HTERT RPE-1 (cell line): ENCODE measurements around the gene TRERF1.

Experiments
- in situ Hi-C: fragments of 300-500 bp; cut with MboI; formaldehyde crosslinking; loops from 4 replicates; pipeline ENCODE4 v1.14.3; 2020; ENCODE audit warnings: low sequenced_read_pairs

TRERF1 gene

DNA sequence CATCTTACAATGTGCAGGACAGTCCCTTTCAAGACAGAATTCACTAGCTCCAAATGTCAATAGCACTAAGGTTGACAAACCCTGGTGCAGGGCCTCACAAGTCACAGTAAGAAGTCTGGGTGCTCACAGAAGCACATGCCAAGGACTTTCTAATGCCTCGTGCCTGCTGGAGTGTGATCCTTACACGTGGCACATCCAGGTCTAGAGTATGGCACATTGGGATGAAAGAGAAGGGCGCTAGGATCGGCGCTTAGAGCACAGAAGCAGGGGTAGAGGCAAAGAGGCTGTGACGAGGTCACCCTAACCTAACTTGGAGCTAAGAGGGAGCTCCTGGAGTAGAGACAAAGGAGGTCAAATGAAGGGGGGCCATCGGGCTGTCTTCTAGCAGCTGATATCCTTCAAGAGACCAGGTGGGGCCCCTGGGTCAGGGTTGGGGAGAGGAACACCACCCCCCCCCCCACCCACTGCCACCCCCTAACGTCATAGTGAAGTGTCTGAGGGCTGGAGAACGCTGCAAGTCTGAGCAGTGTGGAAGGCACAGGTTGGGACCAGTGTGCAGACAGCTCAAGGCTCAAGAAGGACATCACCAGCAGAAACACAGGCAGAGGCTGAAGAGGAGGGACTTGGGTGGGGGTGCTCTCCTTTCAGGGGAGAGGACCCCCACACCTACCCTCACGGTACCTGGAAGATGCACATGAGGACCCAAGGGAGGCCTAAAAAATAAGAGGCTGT is 136.3 kb downstream of the TRERF1 start:
- in situ Hi-C loops, result no loop called here

DNA sequence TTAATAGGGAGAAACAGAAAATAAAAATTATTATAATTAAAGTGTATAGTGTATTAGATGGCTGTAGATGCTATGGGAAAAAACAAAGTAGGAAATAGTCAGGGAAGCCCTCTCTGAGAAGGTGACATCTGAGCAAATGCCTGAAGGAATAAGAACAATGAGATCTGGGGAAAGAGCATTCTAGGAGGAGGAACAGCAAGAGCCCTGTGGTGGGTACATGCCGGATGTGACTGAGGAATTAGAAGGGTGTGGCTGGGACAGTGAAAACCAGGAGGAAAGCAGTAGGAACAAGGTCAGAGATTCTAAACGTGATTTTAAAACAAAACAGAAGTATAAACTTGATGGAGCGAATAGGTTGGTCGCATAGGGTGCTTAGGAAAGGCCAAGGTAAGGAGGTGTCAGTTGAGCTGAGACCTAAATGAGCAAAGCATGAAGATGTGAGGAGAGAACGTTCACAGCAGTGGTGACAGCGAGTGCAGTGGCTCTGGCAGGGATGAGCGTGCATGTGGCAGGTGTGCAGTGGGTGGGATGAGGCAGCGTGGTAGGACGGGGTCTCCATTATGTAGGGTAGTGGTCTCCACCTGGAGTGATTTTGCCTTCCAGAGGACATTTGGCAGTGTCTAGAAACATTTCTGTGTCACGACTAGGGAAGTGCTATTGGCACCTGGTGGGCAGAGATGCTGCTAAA is 137.0 kb downstream of the TRERF1 start:
- in situ Hi-C loops, result no loop called here

DNA sequence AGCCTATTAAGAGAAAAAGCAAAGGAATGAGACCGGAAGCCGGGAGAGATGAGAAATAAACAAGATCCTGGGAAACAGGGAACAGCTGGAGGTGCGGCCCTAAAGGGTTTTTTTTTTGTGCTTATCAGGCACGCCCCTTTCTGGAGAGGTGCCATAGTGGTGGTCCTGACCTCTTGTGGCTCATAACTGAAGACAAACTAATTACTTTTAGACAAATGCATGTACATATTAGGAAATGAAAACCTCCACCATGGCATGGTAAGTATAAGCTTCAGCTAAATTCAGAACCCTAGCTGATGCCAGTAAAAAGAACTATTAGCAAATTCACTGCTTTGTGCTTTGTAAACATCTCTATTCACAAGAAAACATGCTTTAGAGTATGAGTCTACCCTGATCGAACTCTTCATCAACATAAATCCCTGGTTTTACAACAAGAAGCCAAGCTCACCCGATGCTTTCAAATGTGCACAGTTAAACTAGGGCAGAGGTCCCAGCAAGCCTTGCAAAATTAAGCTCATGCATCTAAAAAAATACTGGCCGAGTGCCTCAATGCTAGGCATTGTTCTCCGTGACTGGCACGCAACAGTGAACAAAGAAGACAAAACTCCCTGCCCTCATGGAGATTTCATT is 137.7 kb downstream of the TRERF1 start:
- in situ Hi-C loops, result no loop called here

DNA sequence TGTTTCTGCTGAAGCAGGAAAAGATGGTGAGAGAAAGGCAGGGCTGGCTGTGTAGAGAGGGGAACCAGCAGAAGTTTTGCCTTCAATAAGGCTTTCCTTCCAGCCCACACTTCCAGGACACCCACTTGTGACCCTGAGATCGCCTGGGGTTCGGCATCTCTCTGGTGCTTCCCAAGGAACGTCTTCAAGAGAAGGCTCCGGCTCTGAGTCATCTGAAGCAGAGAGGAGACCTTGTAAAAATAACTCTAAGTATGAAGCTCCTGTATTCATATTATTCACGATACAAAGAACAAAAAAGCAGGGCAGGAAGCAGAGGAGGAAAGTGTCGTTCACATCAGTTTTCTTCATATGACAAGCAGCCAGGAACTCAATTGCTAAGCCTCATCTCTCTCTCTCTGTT is 138.7 kb downstream of the TRERF1 start:
- in situ Hi-C loops, result no loop called here

DNA sequence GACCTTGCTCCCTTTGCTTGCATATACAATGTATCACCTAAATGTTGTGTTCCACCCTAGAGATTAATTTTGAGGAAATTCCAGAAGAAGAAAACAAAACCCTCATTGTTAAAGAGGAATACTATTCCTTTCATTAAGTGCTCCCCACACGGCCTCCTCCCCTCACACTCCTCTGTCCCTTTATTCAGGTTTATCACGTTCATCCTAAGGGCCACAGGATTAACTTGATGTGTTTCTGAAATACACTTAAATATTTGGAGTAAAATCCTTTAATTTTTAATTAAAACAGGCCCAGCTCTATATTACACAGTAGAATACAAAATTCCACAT is 144.6 kb downstream of the TRERF1 start:
- in situ Hi-C loops, result no loop called here

DNA sequence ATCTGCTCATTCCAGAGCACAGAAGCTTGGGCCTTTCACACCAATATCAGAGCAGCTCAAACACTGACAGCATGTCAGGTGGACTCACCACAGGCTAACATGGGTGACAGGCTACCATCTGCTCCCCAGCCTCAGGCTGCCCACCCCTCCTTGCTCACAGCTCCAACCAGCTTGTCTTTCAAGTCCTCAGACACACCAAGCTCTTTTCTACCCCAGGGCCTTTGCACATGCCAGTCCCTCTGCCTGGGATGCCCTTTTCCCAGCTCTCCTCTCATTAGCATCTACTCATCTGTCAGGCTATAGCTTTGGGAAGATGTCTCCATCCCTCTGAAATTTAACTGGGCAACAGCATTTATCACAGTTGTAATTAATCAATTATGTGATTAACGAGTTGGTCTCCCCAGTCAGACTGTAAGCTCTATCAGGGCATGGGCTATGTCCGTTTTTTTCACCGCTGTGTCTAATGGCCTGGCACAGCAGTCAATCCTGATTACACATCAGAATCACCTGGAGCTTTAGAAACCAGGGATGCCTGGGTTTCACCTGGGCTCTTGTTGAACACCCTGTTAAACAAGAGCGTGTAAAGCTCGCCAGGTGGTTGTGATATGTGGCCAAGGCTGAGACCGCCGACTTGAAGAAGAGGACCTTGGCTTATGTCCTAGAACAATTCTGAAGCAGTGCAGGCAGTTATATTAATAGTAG is 145.1 kb downstream of the TRERF1 start:
- in situ Hi-C loops, result no loop called here

DNA sequence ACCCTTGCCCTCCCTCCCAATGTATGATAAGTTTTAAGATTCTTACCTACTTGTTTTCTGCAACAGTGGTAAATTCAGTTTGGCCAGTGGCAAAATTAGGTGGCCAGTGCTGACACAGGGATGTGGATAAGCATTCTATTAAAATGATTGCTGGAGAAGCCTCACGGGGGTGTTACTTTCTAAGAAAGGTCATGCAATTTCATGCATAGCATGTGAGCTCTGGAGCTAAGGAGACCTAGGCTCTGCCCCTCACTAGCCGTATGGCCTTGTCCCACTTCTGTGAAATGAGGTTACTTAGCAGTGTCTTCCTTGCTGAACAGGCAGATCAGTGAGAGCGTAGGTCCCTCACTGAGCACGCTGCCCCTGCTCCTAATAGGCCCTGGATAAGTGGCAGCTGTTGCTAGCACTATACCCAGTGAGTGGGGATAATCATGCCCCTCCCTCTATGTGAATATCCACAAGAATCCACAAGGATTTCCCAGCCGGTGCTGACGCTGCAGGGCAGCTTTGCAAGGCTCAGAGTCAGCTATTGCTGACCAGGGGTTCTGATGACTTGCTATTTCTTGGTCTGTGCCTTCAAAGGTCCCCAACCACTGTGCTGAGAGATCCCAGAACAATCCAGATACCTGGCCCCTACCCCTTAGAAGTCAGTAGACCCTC is 147.5 kb downstream of the TRERF1 start:
- in situ Hi-C loops, result no loop called here

DNA sequence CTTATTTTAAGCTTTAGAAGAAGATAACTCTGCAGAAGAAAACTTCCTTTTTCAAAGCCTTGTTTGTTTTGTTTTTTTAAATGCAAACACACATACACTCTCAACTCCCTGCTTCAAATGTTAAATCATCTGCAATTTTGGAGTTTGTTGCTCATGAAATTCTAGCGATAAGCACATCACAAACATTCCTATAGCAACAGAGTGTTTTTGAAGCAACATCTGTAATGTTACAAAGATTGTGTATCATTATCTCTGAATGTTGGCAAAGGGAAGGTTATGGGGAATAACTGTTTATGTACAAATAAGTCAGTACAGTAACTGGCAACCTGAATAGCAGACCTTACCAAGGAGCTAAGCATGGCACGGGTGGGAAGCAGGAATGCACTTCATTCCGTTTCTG is 149.3 kb downstream of the TRERF1 start:
- in situ Hi-C loops, result no loop called here

DNA sequence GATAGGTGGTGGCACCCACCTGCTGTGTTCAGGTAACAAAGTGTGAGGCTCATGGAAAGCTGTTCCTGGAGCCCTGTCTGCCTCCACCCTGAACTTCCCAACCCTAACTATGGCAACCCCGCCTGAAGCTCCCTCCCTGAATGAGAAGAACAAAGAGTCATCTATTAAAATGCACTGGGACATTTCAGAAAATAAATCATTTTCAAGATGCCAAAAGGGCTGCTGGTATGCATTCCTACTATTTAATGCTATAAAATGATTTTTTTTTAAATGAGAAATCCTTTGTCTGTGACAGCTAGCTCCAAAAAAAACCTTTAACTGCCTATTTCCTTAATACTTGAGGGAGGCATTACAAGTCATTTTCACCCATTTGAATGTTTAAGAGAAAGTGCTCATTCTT is 149.7 kb downstream of the TRERF1 start:
- in situ Hi-C loops, result no loop called here

DNA sequence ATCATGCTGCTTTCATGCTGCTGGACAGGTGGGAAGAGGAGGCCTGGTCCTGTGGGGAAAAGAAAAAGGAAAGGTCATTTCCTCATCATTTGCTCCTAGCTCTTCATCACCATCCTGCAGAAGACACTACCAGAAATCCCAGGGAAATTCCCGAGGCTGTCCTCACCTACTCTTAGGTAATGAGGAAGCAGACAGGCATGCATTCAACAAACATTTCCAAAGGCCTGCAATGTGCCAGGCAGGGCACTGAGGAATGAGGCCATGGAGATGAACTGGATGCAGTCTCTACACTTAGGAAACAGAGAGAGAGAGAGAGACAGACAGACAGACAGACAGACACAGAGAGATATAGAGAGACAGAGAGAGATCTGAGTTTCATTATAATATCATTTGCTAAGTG is 151.0 kb downstream of the TRERF1 start:
- in situ Hi-C loops, result no loop called here

DNA sequence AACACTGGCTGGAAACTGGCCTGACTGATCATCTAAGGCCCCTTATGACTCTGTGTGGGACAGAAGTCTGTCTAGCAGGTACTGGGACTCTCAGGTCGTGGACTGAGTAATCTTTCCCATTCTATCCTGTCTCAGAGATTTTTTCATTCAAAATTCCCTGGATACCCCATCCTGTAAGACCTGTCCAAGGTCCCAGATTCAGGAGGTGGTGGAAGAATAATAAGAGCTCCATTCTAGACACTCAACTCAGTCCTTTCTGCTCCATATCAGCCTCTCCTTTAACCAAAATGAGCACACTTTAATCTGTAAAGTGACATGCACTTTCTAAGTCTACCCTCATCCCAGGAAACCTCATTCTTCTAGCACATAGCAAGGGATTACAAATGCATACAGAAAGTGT is 151.5 kb downstream of the TRERF1 start:
- in situ Hi-C loops, result no loop called here

DNA sequence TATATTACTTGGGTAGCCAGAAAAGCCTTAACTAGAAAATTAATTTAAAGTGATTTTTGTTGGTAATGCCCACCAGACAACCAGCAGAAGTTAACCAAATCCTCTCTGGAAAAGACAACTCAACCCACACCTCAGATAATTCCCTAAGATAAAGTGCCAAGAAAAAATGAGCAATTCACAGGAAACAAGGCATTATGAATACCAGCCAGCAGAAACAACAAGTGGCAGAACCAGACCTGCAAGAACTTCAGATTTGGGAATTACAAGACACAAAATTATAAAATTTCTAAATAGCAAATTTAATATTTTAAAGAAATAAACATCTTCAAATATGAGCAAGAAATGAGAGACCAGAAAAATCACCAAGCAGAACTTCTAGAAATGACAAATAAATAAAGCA is 154.1 kb downstream of the TRERF1 start:
- in situ Hi-C loops, result no loop called here

DNA sequence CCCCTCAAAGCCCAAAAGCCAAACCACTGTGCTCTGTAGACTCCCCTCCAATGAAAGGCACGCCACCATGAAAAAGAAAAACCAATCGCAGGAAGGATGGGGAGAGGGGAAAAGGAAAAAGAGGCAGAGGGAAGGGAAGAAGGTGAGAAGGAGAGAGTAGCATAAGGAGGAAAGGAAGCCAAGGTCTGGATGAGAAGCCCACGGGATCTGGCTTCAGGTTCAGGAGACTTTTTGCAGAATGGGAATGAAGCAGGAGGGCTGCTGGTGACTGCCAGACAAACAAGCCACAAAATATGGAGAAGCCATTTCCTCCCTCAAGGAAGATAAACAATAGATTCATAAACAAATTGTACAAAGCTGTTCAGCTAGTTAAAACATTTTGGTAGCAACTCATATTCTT is 155.1 kb downstream of the TRERF1 start:
- in situ Hi-C loops, result no loop called here

DNA sequence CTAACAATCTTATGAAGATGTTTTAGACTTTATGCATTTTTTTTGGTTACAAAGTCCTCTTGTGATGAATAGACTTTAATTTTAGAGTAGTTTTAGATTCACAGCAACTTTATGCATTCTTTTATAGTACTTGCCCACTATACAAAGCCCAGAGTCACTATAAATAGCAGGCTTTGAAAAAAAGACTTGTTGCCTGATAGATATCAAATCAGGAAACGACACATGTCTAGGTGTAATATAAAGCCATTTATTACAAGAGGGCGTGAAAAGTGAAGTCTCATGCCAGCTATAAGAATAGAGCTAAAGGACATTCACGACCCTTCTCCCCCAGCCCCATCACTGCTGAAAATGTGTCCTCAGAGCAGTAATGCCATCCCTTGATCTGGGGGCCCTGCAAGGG is 156.0 kb downstream of the TRERF1 start:
- in situ Hi-C loops, result no loop called here

DNA sequence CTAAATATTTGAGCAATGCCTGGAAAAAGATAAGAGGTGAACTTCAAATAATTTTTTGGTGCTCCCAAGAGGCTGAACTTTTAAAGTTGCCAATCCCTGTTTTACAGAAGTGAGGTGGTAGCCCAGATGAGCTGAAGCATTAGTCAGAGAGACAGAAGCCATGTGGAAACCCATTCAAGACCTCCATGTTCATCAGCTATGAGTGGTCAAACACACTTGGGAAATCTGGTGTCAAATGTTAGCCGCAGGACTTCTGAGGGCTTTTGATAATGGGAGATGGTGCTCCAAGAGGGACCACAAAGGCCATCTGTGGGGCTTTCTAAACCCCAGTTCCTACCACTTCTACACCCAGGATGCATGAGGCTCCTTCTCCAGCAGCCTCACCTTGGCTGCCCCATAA is 156.5 kb downstream of the TRERF1 start:
- in situ Hi-C loops, result no loop called here

DNA sequence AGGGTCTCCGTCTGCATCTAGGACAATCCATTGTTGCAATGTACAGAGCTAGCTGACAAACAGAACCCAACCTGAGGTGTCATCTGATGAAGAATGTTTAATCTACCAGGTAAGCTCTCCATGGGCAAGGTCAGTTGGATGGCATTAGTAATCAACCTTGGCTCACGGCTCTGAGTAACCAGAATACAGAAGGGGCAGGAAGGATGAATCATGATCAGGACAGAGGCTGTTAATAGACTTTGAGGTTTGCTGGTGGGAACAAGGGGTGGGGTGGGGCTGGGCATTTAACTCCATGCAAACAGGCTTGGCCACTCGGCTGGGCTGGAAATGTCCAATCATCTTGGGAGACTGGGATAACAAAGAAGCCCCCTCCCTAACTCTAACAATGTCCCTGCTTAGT is 157.0 kb downstream of the TRERF1 start:
- in situ Hi-C loops, result no loop called here

DNA sequence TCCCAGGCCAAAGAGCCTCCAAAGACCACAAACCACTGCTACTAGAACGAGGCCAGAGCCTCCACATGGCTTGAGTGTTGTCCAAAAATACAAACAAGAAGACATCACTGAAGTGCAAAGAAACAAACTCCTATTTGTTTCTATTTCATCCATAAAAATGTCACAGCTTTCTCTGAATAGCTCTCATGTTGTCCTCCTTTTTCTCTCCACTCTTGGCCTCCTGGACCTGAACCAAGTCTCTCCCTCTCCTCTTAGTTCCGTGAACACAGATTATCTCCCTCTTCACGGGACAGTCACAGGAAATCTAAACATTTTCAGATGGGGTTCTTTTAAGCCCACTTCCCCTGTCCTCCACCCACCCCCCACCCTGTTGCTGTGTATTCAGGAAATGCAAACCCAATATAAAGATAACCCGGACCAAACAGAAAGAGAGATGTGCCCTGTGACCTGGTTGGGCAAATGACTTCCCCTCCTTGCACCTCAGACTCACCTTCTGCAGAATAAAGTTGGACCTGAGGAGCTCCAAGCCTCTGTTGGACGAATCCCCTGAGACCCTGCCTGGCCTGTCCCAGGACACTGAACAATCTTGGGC is 158.2 kb downstream of the TRERF1 start:
- in situ Hi-C loops, result no loop called here

DNA sequence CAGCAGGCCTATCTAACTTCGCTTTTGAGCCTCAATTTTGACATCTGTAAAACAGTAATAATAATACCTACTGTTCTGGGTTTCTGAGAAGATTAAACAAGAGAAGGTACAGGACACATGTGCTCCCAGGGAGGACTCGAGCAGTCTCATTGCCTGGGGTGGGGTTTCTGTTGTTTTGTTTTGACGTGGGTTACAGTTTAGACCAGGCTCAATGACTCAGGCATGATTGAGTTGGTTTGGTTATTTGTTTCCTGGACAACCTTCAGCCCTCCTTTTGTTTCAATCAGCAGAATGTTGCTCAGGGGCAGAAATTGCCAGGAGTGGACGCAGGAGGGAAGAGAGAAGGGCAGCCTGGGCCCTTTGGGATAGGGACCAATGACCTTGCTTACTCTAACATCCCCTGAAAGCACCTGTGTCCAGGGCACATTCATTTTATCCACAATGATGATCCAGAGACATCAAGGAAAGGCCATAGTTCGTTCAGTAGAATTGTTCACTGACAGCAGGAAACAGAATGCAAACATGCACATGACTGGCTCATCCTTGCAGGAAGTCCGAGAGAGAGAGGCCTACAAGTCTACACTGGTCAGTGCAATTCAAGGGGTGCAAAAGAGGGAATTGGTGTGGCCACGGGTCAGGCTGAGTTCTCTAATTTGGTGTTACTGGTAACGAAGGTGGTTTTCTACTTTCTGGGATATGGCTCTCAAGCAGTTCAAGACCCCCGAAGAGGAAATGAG is 159.6 kb downstream of the TRERF1 start:
- in situ Hi-C loops, result no loop called here

DNA sequence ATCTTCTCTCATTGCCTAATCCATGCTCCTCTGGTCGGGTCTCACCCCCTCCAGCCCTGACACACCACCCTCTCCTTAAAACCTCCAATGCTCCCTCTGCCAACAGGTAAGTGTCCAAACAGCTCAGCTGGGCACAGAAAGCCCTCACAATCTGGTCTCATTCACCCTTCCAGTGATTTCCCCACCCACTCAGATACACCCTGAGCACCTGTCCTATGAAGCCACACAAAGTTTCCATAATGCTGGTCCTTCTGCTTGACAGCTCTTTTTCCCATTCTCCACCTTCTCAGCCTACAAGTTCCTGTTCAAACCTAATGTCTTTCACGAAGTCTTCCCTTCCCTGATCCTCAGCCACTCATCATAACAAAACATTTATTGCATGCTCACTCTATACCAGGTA is 164.0 kb downstream of the TRERF1 start:
- in situ Hi-C loops, result no loop called here

DNA sequence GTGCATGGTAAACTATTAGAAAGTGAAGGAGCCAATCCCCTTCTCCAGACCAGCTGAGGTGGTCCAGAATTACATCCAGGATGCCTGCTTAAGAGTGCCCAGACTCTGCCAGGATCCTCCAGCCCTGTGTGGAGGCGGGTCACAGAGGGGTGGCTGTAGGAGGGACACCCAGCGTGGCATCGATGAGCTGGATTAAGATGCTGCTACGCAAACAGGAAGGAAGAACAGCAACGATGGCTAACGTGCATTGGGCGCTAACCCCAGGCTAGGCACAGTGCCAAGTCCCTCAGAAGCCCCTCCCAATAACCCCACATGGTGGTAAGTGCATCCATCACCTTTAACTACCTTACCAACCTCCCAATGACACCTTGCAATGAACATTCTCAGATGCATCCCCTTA is 170.2 kb downstream of the TRERF1 start:
- in situ Hi-C loops, result no loop called here
